Hepatocyte (in vitro differentiated cells): ENCODE data around the gene PURA.

Experiments
- CTCF ChIP-seq: fragments of 200-600 bp; sonication (generic); IDR thresholded peaks from 2 replicates; pipeline ENCODE4 v1.5.1; 2016; ENCODE audit warnings: antibody characterized with exemption, mild to moderate bottlenecking; ENCODE audit not compliant: poor library complexity
- EZH2phosphoT487 ChIP-seq: fragments of 200-600 bp; sonication (generic); IDR thresholded peaks from one replicate; pipeline ENCODE4 v1.6.1; 2018; ENCODE audit warnings: antibody characterized with exemption, mild to moderate bottlenecking, low read depth, moderate library complexity; ENCODE audit not compliant: unreplicated experiment, severe bottlenecking

- no peak for TF ChIP-seq CTCF
- no peak for TF ChIP-seq EZH2phosphoT487
Observed at GRCh38 chr5:140084541-140084940, 29.4 kb upstream of the PURA start.
